OCI-LY3 (cell line): ENCODE results near the gene CFAP92.

Source experiments
- EZH2phosphoT487 ChIP-seq: fragments of 200-600 bp; shearing (Covaris generic); IDR thresholded peaks from 2 replicates; pipeline ENCODE4 v1.6.1; 2018; ENCODE audit warnings: antibody characterized with exemption, mixed run types, low read depth
- TF ChIP-seq, protein P1 (sequence below): fragments of 200-600, 300-600 bp; sonication (generic); IDR thresholded peaks from 2 replicates; pipeline ENCODE4 v1.5.1; 2014; ENCODE audit warnings: antibody characterized with exemption, low read length, low read depth

- TF ChIP-seq, protein P1, sequence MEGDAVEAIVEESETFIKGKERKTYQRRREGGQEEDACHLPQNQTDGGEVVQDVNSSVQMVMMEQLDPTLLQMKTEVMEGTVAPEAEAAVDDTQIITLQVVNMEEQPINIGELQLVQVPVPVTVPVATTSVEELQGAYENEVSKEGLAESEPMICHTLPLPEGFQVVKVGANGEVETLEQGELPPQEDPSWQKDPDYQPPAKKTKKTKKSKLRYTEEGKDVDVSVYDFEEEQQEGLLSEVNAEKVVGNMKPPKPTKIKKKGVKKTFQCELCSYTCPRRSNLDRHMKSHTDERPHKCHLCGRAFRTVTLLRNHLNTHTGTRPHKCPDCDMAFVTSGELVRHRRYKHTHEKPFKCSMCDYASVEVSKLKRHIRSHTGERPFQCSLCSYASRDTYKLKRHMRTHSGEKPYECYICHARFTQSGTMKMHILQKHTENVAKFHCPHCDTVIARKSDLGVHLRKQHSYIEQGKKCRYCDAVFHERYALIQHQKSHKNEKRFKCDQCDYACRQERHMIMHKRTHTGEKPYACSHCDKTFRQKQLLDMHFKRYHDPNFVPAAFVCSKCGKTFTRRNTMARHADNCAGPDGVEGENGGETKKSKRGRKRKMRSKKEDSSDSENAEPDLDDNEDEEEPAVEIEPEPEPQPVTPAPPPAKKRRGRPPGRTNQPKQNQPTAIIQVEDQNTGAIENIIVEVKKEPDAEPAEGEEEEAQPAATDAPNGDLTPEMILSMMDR = no peak
- no peak for TF ChIP-seq EZH2phosphoT487
These were observed 91.5 kb downstream of the CFAP92 start for GRCh38 chr3:128902426-128902825.
